GM19455 (cell line): Measurements from ENCODE around the gene FAM227A.

Experiments
- ATAC-seq: cut with Tn5 transposase; IDR thresholded peaks from one replicate; pipeline ENCODE4 v1.9.1; 2021; ENCODE audit not compliant: unreplicated experiment

The FAM227A gene

GRCh38 chr22:38656256-38657044 lies at the start of gene FAM227A, which contains the start of gene CBY1:
TSS of gene FAM227A (minus strand) at chr22:38656392. CDS start at chr22:38650168, 6,224 bp downstream.
TSS of gene CBY1 (plus strand) at chr22:38656638. CDS start at chr22:38668055, 11,417 bp downstream.
- ATAC-seq: peak; percentile 82

GRCh38 chr22:38705235-38706100 lies 49.3 kb upstream of the FAM227A start, which contains the start of gene GTPBP1:
TSS of gene GTPBP1 (plus strand) at chr22:38705944. CDS start at chr22:38705956, 12 bp downstream.
- peak; percentile 65 for ATAC-seq

- no peak for ATAC-seq
Observed at GRCh38 chr22:38704654-38705234, 48.6 kb upstream of the FAM227A start.

- ATAC-seq: peak; percentile 30
Observed at GRCh38 chr22:38700789-38701628, 44.8 kb upstream of the FAM227A start, which contains the start of gene JOSD1. TSS of gene JOSD1 (minus strand) at chr22:38700943. CDS start at chr22:38699987, 956 bp downstream.

- peak; percentile 27 for ATAC-seq
Observed at GRCh38 chr22:38700270-38700788, 44.1 kb upstream of the FAM227A start.

GRCh38 chr22:38699784-38700183 lies 43.6 kb upstream of the FAM227A start:
- ATAC-seq: no peak

GRCh38 chr22:38699143-38699542 lies 43.0 kb upstream of the FAM227A start:
- no peak for ATAC-seq

GRCh38 chr22:38698407-38699094 lies 42.4 kb upstream of the FAM227A start:
- ATAC-seq: no peak

- no peak for ATAC-seq
Observed at GRCh38 chr22:38697425-38698089, 41.4 kb upstream of the FAM227A start.

GRCh38 chr22:38696606-38697424 lies 40.6 kb upstream of the FAM227A start:
- ATAC-seq: no peak

GRCh38 chr22:38694940-38695339 lies 38.7 kb upstream of the FAM227A start:
- no peak for ATAC-seq

- no peak for ATAC-seq
Observed at GRCh38 chr22:38694049-38694448, 37.9 kb upstream of the FAM227A start.

GRCh38 chr22:38689651-38690050 lies 33.5 kb upstream of the FAM227A start:
- no peak for ATAC-seq

- ATAC-seq: no peak
Observed at GRCh38 chr22:38685761-38686160, 29.6 kb upstream of the FAM227A start.

GRCh38 chr22:38684895-38685294 lies 28.7 kb upstream of the FAM227A start:
- ATAC-seq: no peak

- ATAC-seq: peak; percentile 88
Observed at GRCh38 chr22:38681582-38682335, 25.6 kb upstream of the FAM227A start, which contains the start of gene TOMM22. TSS of gene TOMM22 (plus strand) at chr22:38681957. CDS start at chr22:38681979, 22 bp downstream.

- no peak for ATAC-seq
Observed at GRCh38 chr22:38675833-38676232, 19.6 kb upstream of the FAM227A start.
